ENCODE results near the gene SMYD3. TPM values are rescaled to one million over a fixed set of nuclear protein-coding genes. Genes with fewer than 3 reads are reported as not detected.

Gene SMYD3
- total RNA-seq, 1 experiment from 2014 or later, result 25.5 TPM

DNA sequence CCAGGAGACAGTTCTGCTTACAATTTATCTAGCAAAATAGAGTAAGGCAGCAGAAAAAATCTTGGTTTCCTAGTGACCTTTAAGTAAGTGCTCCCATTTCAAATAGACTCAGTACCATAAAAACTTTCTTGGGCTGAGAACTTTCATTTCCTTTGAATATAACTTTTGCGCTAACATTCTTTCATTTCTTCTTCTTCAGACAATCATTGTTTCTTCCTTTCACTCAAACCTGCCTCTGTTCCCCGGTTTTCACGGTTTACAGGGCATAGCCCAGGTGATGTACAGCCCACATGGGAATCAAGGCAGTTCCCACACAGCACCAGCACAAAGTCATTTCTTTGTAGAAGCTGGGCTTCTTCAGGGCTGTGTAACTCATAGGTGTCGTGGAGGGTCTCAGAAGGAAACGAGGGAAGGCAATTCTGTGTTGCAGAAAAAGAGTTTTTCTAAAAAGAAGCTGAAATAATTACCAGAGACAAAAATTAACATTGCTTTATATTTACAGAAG is 611.6 kb downstream of the SMYD3 start:
- Histone ChIP-seq H2BK15ac (ENCODE audit: low read depth, low read length) (no peak overlapping the region), H2BK5ac (ENCODE audit: insufficient read length, low read length) (no peak overlapping the region), H3K9ac (ENCODE audit: extremely low read depth, insufficient read length, low read length) (no peak overlapping the region), H3K56ac (ENCODE audit: insufficient read length, low read depth, low read length) (no peak overlapping the region), H2BK20ac (ENCODE audit: low read depth, low read length, poor library complexity, severe bottlenecking) (no peak overlapping the region), H3K14ac (ENCODE audit: insufficient read depth, low read length) (no peak overlapping the region), H3K23me2 (ENCODE audit: insufficient read length, low read depth, low read length, poor library complexity, severe bottlenecking) (no peaks in the 10 kb centered on the region), H3K4me1 (ENCODE audit: insufficient read depth, low read length) (no peaks in the 10 kb centered on the region), H3K27ac (ENCODE audit: insufficient read length, low read depth, low read length) (no peak overlapping the region), H3K9me3 (ENCODE audit: control insufficient read depth, low read depth, low read length) (no peaks in the 10 kb centered on the region), H4K5ac (ENCODE audit: insufficient read length, low read depth, low read length) (no peak overlapping the region), H3K18ac (ENCODE audit: insufficient read length, low read depth, low read length) (no peak overlapping the region), H3T11ph (ENCODE audit: low read length) (no peak overlapping the region), H3K27me3 (ENCODE audit: insufficient read depth, low read length) (no peaks in the 10 kb centered on the region), H3K4ac (ENCODE audit: low read depth, low read length) (no peak overlapping the region), H3K4me2 (ENCODE audit: insufficient read depth, insufficient read length, low read length) (no peak overlapping the region), H2BK12ac (ENCODE audit: insufficient read length, low read depth, low read length) (no peak overlapping the region), H2AFZ (ENCODE audit: low read length) (no peak overlapping the region), H4K91ac (ENCODE audit: insufficient read length, low read depth, low read length) (no peak overlapping the region), H2BK120ac (ENCODE audit: low read depth, low read length, poor library complexity, severe bottlenecking) (no peak overlapping the region), H3K79me1 (ENCODE audit: insufficient read depth, low read depth, low read length, poor library complexity, severe bottlenecking) (no peaks in the 10 kb centered on the region), H3K23ac (ENCODE audit: insufficient read length, low read depth, low read length) (no peak overlapping the region), H4K20me1 (ENCODE audit: control insufficient read depth, insufficient read depth, insufficient read length) (no peaks in the 10 kb centered on the region), H4K8ac (replicated peaks; ENCODE audit: insufficient read length, low read depth, low read length) (no peak overlapping the region), H2AK5ac (ENCODE audit: insufficient read length, low read length) (no peak overlapping the region), H3K79me2 (ENCODE audit: insufficient read depth, low read length) (no peaks in the 10 kb centered on the region)
- peaks cover 0 to 6% (median 3%) of the 10 kb centered on the region in 3 experiments; a peak in 5 of 7 replicates for H3K36me3 Mint-ChIP-seq (ENCODE audit: insufficient read depth in 1 of 3, low read depth in 3 of 3)
- no CpG with 5 or more reads among the region's 5 CpGs for WGBS (ENCODE audit: extremely low coverage, insufficient read length, low lambda C conversion rate)
- peak overlapping the region in 1 of 3 experiments; percentile 11; a peak in 1 of 7 replicates for H3K27ac Mint-ChIP-seq
- H3K4me1 Mint-ChIP-seq, result no peaks in the 10 kb centered on the region
- H3K4me3 Mint-ChIP-seq, result no peak overlapping the region
- DNase-seq, result no peak
- no peaks in the 10 kb centered on the region for H3K27me3 Mint-ChIP-seq (ENCODE audit: low read depth)
- TF ChIP-seq, protein P1, sequence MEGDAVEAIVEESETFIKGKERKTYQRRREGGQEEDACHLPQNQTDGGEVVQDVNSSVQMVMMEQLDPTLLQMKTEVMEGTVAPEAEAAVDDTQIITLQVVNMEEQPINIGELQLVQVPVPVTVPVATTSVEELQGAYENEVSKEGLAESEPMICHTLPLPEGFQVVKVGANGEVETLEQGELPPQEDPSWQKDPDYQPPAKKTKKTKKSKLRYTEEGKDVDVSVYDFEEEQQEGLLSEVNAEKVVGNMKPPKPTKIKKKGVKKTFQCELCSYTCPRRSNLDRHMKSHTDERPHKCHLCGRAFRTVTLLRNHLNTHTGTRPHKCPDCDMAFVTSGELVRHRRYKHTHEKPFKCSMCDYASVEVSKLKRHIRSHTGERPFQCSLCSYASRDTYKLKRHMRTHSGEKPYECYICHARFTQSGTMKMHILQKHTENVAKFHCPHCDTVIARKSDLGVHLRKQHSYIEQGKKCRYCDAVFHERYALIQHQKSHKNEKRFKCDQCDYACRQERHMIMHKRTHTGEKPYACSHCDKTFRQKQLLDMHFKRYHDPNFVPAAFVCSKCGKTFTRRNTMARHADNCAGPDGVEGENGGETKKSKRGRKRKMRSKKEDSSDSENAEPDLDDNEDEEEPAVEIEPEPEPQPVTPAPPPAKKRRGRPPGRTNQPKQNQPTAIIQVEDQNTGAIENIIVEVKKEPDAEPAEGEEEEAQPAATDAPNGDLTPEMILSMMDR (conservative IDR thresholded peaks at IDR 0.05), result no peak
- peaks cover 0 to 6% of the 10 kb centered on the region in 2 experiments; a peak in 3 of 5 replicates for H3K9me3 Mint-ChIP-seq

Measured in H9 (cell line).